Measurements from ENCODE around the gene H1-8.

Gene H1-8

DNA sequence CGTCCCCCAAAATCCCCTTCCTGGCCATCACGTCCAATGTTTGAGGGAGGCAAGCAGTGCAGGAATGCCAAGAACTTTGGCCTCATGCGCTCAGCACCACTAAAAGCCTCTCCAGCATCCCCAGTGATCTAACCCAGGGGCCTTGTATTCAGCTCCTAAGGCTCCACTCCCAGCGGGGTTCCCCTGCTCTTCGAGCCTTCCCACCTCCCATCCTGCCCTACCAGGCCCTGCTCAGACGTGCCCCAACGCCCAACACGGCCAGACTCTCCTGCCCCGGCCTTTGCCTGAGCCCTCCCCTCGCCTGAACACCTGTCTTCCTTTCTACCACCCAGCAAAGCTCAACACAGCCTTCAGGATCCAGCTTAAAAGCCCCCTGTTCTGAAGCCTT is 33.0 kb downstream of the H1-8 start:
- no peak for FAIRE-seq

DNA sequence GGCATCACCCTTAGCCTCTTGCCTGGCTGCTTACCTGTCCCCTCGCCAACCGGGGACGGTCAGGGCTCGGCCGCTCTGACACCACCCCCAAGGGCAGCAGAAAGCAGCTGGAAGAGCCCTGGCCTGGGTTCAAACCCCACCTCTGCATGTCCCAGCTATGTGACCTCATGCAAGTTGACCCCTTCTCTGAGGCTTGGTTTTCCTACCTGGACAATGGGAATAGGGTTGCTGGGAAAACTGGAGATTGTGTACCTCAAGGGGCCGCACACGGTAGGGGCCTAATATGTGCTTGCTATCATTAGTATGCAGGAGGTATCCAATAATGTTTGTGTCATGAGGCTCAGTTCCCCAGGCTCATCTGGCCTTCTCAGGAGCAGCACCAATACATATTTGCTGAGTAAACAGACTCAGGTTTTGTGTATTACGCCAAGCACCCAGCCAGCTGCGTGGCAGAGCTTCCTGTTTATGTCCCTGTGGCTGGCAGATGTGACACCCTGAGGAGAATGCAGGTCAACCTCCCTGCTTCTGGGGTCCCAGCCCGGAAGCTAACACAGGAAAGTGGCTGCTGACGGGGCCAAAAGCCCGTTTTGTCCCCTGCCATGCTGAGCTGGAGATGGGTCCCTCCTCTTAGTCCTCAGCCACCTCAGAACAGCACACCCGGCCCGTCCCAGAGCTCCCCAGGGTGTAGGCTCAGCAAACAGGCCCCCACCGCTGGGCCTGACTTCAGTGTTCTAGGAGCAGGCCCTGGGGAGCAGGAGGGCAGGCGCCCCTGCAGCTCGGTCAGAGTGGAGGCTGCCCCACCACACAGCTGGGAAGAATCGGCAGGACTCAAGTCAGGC is 33.8 kb downstream of the H1-8 start:
- FAIRE-seq: no peak

DNA sequence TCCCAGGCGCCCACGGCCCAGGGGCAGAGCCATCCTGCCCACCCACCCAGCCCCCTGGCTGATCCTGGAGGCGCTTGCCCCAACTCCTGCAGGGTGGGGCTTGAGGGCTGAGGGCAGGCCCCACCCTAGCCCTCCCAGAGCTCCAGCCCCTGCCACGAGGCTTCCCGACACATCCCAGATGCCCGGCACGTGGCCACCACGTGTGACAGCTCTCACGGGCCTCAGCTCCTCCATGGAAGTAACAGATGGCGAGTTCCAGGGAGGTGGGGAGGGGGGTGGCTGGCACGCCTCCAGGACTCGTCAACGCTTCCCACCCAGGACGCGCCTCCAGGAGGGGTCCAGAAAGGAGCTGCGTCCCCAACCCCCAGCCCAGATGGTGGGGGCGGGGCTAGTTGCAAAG is 34.4 kb downstream of the H1-8 start:
- FAIRE-seq: no peak

DNA sequence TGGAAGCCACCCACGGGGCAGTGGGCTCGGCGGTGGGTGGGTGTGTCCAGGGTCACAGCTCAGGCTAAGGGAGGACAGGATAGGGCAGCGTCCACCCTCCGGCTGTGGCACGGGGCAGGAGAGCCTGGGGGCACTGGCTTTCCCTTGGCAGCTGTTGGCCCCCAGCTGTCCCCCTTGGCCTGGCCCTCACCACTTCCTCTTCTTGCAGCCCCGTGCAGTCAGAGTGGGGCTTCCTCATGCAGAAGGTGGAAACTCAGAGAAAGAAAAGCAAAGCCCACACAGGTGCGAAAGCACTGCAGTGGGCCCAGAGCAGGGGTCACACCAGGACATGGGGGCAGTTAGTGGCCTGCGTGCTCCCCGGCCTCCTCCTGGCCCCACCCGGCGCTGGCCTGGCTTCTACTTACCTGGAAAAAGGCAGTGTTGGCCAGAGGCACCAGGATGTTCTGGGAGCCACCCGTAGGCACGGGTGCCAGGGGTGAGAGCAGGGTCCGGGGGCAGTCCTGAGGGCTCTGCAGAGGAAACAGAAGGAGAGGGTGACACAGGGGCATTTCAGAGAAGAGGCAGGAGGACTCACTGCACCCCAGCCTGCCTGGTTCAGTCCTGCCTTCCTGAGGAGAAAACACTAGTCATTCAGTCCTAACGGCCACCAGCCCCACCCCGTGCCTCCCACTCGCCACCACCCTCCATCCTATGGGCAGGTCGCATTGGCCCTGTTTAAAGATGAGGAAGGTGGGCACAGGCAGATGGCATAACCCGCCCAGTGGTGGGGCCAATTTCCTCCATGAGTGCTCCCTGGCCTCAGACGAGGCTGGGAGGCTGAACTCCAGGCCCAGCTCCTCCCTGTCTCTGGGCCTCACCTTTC is 35.2 kb downstream of the H1-8 start:
- FAIRE-seq: no peak

DNA sequence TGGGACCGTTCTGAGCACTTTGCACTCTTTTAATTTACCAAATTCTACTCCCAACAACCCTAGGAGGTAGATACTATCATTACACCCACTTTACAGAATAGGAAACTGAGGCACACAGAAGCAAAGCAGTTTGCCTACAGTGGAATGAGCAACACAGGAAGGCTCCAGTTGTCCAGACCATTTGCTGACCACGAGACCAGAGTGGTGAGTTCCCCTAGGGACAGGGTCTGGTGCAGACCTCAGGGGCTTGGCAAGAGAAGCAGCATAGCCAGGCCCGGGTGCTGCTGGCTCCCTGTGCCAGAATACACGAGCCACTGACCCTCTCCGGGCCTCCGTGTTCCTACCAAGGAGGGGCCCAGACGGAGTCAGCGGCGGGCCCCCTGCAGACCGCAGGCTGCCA is 37.0 kb downstream of the H1-8 start:
- no peak for FAIRE-seq

DNA sequence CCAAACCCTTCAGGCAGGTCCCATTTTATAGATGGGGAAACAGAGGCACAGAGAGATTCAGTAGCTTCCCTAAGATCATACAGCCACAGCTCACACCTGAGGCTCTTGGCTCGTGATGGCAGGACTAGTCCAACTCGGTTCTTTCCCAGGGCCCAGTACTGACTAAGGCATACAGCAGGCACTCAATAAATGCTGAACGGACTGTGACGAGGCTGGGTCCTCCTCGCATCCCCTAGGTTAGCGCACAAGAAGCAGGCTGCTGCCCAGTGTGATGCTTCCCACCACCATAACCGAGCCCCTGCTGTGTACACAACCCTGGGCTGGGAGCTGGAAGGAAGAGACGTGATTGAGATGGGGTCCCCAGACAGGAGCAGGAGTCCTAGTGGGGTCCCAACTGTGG is 38.6 kb downstream of the H1-8 start:
- no peak for FAIRE-seq

DNA sequence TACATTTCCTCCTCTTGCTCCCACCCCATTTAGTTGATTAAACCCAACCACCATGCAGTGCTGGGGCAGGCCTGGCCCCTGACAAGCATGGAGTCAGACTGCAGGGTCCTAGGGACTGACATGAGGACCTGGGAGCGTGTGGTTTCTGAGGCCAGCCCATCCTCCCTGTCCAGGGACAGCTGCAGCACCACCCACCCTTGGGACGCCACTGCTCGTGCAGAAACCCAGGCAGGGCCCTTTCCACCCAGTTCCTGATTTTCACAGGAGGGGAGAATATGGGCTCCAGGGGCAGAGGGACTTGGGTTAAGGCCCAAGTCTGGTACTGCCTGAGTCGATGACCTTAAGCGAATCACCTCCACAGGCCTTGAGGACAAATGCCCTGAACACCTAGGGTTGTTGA is 39.8 kb downstream of the H1-8 start:
- no peak for FAIRE-seq

DNA sequence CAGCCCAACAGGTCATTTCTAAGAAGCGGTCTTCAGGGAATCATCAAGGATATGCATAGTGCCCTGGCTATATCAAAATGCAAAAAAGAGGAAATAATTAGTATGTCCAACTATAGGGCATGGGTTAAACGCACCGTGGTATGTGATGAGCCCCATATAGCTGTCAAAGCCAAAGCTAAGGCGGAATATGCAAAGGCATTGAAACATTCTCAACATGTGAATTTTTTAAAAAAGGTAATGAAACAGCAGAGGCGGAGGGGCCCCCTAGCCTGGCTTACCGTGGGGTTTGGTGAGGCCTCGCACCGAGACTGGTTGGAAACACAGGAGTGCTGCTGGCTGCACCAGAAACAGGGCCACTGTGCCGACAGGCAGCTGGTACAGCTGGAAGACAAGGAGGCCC is 40.3 kb downstream of the H1-8 start:
- no peak for FAIRE-seq

DNA sequence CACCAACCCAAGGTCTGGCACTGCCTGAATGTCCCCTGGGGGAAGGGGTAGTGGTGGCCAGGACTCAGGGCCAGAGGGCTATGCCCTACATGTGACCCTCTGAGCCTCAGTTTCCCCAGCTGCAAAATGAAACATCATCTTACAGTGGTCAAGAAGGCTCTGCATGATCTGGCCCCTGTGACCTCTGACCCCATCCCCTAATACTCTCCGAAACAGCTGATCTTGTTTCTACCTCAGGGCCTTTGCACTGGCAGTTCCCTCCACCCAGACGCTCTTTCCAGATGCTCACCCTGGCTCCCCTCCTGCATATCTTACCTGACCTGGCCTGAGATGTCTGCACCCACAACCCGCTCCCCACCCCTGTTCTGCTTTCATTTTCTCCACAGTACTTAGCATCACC is 41.7 kb downstream of the H1-8 start:
- FAIRE-seq: no peak

DNA sequence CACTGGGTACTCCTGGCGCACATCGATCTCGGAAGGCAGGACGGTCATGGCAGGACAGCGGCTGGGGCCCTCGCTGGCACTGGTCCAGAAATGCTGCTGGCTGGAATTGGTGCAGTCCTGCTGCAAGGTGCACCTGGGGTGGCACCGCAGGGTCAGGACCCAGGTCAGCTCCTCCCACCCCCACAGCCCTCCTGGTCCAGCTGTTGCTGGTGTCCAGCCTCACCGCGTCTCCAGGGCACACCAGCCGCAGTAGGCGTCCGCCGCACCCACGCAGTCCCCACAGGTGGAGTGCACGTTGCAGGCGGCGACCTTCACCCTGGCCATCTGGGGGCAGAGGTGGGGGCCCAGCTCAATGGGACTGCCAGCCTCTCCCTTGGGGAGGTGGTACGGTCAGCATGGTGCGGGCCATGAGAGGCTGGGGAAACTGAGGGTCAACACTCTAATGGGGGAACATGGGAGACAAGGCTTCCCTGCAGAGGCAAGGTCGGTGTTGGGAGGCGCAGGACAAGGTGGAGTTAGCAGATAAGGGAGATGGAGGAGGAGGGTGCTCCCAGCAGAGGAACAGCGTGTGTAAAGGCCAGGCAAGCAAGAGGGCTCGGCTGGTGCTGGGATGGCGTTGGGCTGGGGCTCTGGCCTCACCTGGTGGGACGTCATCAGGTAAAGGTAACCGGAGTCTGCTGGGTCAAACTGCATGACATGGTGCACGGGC is 43.1 kb downstream of the H1-8 start:
- FAIRE-seq: no peak

DNA sequence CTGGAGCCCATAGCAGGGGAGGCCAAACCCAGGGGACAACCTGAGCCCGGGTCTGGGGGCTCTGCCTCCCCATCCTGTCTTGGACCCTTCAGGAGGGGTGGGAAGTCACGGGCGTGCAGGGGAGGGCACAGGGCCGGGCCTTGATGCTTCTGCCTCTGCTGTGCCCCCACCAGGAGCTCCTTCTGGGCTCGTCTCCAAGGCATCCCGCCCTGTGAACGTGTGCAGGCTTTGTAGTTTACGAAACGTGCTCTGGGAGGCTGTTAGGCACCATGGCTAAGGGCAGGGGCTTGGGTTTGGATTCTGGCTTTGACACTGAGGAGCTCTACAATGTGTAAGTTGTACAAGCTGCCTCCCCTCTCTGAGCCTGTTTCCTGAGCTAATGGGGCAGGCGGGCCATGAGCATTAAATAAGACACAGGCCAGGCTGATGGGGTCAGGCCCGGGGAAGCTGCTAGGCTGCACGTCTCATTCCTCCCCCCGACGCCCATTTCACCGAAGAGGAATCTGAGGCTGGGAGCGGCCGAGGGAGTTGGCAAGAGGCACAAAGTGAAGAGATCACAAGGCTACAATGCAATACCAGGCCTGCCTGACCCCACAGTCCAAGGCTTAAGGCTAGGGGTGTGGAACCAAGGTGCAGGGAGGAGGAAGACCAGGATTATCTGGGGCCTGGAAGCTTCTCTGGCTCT is 43.9 kb downstream of the H1-8 start:
- FAIRE-seq: no peak

DNA sequence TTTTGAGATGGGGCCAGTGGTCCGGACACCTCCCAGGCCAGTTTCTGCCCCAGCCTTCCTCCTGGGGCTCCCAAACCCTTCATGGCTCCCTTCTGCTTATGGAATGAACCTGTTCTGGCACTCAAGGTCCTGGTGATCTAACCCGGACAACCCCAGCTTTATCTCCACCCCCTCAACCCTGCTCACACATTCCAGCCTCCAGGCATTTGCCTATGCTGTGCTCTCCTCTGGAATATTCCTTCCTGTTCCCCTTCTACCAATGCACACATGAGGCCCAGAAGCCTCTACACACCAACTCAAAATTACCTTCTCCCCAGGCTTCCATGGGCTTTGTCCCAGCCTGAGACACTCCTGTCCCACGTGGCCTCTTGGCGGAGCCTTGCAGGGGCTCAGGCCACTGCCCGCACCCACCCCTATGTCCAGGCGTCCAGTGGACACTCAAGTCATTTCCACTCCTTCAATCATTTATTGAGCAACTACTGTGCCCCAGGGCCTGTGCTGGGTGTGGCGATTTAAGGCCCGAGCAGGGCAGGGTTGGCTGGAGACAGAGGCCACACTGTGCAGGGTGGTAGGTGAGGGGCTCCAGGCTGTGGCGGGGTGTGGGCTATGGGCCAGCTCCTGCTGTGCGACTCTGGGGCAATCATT is 44.7 kb downstream of the H1-8 start:
- FAIRE-seq: no peak

DNA sequence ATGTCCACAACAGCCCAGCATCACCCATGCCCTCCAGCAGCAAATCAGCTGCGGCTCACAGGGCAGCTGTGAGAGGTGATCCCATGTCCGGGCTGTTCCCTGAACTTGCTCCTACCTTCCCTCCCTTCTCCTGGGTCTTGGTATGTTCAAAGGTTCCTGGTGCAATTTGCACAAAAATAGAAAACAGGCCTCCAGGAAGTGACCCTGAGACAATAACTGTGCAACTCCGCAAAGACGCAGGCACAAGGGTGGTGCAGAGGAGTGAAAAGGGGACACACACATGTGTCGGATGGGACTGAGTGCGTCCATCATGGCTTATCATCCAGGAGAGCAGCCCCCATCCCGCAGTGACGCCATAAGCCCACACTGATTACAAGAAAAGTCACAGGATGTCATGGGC is 47.2 kb downstream of the H1-8 start:
- no peak for FAIRE-seq

DNA sequence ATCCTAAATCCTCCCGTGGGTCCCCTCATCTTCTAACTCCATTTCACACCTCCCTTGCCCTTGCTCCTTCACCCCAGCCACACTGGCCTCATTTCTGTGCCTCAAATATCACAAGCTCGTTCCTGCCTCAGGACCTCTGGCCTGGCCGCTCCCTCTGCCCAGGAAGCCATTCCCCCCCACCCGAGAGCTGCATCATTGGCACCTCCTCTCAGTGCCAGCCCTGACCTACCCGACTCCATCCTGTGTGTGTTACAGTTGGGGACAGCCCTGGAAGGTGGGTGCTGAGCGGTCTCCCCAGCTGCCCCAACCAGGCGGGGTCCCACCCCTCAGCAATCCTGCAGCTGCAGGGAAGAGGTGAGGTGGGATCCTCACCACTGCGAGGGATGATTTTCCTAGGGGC is 49.0 kb downstream of the H1-8 start:
- FAIRE-seq: no peak

DNA sequence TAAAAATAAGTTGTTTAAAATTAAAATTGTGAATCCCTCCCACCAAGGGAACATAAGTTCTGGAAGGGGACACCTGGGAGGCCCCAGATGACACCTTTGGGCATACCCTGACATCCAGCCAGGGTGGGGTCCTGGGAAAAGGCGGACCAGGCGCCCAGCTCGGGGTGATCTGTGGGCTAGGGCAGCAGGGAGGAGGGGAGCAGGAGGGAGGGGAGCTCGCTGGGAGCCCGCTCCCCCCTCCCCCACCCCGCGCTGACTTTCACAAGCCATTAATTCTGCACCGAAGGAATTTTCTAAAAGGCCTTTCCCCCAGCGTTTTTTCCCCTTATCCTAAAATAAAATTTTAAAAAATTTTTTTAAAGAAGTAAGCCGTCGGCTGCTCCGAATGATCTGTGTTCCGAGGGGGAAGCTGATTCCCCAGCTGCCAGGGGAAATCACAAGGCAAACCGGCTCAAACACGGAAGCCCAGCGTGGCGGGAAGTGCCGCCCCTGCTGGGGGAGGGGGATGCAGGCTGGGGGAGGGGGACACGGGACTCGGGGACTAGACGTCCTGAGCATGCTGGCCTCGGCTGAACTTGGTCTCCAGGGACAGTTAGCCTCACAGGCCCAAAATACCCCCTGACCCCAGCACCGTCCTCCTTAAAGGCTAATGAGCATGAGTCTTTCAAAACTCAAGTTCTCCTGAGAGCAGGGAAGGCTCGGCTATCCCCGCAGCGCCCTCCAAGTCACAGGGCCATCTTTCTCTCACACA is 49.6 kb downstream of the H1-8 start:
- FAIRE-seq: no peak

DNA sequence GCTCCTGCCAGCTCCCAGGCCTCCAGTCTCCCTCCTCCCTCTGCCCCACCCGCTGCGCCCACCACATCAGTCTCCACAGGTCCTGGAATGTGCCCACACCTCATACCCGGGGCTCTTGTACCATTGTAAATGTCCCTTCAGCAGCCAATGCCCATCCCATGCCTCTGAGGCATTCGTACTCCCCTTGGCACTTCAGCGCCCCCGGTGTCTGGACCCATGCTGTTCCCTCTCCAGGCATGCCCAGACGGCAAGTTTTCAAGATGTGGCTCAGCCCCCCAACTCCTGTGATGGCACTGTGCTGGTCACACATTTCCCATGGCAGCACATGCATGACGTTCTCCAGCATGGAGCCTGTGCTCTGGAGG is 50.2 kb downstream of the H1-8 start:
- FAIRE-seq: no peak

DNA sequence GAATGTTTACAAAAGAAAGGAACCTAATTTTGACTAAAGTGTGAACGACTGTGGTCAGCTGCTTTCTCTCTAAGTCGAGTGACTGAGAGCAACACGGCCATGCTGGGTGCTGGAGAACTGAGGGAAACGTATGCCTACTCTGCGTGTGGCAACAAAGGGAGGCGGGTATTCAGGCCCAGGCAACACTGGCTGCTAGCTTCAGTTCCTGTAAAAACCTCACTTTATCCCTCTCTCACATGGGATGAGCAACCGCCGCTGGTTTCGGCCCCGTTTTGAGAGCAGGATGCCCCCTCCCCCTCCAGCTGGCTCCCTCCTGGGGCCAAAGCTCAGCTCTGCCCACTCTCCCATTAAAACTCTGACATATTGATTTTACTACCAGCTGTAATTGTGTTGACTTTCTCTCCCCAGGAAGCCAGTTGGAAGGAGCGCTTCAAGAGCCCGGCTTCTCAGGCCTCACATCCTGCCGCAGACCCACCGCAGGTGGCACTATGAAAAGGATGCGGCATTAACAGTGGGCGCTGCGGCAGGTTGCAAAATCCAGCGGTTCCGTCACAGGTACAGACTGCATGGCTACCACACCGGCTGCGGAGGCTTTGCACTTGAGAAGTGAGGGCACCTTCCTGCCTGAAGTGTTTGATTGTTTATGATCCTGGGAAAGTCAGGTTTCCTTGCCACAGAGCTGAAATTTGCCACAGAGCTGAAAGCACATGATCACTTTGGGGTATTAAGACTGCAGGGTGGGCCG is 50.8 kb downstream of the H1-8 start:
- FAIRE-seq: no peak

DNA sequence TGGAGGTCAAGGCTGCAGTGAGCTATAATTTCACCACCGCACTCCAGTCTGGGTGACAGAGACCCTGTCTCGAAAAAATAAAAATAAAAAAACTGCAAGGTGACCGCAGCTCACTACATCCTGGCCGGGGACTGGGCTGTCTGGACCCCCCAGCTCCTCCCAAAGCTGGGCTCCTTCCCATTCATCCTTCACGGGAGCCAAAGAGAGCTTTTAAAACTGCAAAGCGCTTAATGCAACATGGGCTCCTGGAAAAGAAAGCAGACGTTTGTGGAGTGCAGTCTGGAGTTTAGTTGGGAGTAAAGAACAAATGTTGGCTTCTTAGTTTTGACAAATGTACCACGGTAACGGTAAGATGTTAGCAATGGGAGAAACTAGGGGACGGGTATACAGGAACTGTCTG is 51.4 kb downstream of the H1-8 start:
- no peak for FAIRE-seq

DNA sequence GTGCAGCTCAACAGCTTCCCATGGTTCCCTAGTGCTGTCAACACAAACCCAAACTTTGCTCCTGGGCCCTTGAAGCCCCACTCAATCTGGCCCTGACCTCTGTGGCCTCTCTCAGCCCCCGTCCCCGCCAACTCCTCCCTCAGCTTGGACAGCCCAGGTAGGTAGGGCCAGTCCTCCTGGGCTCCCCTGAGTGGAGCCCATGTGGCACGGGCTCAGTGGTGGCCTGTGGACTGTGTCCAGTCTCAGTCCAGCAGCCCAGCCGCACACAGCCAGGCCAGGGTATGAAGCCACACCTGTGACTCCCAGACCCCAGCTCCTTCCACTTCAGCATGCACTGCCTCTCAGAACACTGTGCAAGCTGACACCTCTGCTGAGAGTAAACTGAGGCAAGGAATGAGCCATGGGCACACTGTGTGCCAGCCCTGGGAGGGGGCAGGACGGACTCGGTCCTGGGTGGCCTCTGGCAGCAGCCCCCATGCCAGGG is 52.0 kb downstream of the H1-8 start:
- no peak for FAIRE-seq

DNA sequence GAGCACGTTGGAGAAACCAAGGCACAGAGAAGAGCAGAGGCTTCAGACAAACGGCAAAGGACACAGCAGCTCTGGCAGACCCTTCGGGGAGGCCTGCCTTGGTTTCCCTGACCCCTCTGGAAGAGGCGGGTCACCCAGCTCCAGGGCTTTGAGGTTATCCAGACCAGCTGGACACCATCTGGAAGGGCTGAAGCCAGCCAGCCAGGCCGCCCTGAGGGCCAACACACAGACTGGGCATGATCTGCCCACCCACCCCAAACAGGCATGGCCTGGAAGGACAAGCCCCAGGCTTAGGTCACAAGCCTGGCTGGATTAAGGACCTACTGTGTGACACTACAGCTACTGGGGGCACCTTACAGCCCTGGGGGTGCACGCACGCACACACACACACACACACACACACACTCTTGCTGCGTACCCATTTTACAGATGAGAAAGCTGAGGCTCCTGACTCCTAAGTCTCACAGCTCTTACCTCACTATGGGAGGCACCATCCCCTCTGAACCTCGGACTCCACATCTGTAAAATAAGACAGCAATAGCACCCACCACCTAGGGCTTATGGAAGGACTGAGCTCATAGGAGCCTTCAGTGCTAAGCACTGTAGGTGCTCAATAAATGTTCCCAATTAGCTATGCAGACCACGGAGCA is 52.7 kb downstream of the H1-8 start:
- FAIRE-seq: no peak

Measured in colon (tissue), 2 donors.